NCI-H460 (cell line): ENCODE measurements around the gene DPH1. TPM values are rescaled to one million over a fixed set of nuclear protein-coding genes. Genes with fewer than 3 reads are reported as not detected.
"Not testable (repeated sequence)": the region's sequence is repeated elsewhere in the genome, so short reads cannot be mapped to it uniquely, and the experiment has no call there.

Experiments used
- DNase-seq: peaks from one replicate; pipeline ENCODE4 v3.0.0-alpha.2; 2016; ENCODE audit warnings: low read depth; ENCODE audit errors: extremely low read depth
- polyA plus RNA-seq: library from polyadenylated mRNA; depleted of rRNA; stranded (reverse); fragments of >200 nt; gene quantifications from 2 replicates; pipeline ENCODE4 v1.2.3, GENCODE V29; 2014; cell fraction: nucleus; rRNA removed
- total RNA-seq: library from RNA; depleted of rRNA; stranded (reverse); fragments of >200 nt; shearing (Covaris generic); gene quantifications from 2 replicates; pipeline ENCODE4 v1.2.3, GENCODE V29; 2014; rRNA removed

Gene DPH1
- total RNA-seq, result 33.7 and 34.5 TPM in 2 replicates
- polyA plus RNA-seq, result 84.2 and 92.7 TPM in 2 replicates

DNA sequence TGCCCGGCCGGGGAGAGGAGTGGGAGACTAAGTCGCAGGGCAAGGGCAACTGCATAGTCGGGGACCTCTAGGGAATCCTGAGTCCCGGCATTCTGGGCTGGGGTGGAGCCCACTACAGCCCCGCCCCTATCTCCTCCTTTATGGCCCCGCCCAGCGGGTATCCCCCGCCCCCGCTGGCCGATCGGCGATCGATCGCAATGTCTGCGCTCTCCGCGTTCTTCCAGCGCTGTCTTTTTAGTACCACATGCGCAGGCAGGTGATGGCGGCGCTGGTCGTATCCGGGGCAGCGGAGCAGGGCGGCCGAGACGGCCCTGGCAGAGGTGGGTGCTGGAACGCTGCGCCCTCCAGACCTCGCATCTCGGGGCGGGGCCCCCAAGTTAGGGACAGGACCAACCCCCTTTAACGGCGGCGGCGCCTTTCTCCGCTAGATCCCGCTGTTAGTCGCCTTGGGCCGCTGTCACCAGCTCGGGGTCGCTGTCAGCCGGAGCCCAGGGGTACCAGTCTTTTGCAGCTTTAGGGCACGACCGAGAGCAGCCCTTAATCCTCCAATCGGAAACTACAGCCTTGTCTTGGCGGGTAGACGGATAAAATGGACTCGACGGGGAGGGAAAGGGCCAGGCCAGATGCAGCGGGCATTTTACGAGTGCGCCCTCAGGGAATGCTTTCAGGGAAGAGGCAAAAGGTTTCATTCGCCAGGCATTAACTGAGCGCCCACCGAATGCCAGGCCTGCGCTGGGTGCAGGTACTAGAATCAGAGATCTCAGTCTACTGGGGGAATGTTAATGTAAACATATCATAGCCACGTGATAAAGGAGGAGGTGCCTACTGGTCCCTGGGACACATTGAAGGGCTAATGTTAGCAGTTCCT, at the start of gene DPH1:
TSS of gene DPH1 (plus strand) at position 243 of the 868 bp plus-strand sequence. CDS start at position 260, 17 bp downstream.
- peak; percentile 85 for DNase-seq

DNA sequence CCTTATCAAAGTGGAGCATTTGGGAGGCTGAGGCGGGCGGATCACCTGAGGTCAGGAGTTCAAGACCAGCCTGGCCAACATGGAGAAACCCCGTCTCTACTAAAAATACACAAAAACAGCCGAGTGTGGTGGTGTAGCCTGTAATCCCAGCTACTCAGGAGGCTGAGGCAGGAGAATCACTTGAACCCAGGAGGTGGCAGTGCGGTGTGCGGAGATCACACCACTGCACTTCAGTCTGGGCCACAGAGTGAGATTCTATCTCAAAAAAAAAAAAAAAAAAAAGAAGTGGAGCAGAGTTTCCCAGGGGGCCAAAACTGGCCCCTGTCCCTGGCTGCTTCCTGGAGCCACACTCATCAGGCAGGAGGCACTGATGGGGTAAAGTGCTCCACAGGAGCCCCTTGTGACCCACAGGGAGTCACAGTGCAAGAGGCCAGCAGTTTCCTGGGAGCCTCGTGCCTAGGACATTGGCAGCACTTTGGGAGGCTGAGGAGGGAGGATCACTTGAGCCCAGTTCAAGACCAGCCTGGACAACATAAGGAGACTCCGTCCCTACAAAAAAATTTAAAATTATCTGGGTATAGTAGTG, 49.2 kb upstream of the DPH1 start:
- DNase-seq, result no peak

DNA sequence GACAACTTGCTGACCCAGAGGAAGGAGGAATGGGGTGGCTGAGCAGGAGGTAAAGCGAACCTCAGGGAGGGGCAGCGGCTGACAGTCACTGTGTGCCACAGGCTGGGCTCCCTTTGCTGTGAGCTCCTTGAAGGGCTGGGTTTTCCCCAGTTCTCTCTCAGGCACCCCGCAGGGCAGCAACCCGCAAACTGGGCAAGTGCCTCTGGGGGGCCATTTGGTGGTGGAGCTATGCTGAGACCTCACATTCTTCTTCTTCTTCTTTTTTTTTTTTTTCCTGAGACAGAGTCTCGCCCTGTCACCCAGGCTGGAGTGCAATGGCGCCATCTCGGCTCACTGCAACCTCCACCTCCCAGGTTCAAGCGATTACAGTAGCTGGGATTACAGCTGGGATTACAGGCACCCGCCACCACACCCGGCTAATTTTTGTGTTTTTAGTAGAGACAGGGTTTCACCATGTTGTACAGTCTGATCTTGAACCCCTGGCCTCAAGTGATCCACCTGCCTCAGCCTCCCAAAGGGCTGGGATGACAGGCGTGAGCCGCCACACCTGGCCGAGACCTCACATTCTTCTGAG, 47.1 kb upstream of the DPH1 start:
- DNase-seq, result not testable (repeated sequence)

DNA sequence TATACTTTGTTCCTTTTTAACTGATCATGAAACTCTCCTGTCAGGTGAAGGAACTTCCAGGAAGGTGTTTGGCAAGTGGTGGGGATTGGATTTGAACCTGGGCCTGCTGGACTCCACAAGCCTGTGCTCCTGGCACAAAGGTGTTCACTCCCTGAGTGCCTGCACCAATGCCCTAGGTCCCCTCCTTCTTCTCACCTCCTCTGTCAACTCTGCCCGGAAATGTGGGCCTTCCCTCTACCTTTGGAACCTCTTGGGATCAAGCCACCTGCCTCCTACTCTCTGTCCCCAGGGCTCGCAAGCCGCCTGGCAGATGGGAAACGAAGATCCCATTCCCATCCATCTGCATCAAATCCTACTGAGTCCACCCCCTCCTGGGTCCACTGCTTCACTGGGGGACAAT, 44.9 kb upstream of the DPH1 start:
- DNase-seq, result no peak

DNA sequence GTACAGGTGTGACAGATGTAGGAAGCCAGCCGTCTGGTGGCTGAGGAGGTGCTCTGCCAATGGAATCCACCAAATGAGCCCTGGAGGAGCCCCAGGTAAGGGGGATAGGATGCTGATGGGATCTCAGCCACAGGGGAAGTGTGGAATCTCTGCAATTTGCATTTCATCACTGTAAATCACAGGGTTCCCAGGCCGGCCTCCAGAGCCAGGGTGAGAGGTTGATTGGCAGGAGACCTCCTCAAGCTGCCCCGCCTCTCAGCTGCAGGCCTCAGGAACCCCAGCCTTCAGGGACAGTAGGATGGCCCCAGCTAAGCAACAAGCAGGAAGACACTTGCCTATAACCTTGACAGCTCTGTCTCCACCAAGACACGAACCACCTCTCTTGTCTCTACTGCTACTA, 44.3 kb upstream of the DPH1 start:
- DNase-seq, result no peak

DNA sequence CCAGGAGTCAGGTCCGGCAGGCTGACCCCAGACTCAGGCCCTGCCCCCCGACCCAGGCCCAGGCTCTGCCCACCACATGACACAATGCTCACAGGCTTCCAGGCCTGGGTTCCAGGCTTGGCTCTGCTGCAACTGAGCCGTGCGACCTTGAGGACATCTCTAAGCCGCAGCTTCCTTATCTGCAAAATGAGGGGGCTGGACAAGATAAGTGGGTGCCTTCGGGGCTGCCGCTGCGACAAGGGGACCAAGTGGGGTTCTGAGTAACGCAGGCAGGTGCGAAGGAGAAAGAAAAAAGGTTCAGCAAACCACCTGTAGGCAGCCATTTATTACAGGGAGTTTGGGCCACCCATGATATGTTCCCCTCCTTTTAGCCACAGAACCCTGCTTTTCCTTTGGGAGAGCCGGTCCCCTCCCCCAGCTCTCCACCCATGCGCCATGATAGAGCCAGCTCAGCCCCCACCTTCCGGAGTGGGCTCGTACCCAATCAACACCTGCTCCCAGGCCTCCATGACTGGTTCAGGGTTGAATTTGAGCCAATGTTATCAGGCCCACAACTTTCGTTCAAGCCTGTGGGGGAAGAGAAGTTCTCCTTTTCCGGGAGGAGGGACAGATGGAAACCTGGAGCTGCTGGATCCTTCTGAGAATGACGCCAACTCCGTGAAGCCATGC, 43.0 kb upstream of the DPH1 start:
- DNase-seq, result no peak

DNA sequence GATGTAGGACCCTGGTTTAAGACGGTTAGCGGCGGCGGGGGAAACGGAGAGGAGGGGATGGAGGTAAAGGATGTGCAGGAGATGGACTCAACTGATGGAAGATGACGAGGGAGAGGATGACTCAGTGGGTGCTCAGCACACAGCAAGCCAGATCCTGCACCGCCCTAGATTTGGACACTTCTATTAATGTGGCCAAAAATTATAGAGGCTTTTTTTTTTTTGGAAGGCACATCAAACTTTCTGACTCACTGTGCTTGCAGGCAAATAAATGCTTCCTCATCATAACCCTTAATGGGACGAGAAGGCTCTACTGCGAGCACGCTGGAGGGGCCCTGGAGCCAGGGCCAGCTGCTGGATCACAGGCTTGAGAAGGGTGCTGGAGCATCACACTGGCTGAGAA, 40.8 kb upstream of the DPH1 start:
- DNase-seq, result no peak

DNA sequence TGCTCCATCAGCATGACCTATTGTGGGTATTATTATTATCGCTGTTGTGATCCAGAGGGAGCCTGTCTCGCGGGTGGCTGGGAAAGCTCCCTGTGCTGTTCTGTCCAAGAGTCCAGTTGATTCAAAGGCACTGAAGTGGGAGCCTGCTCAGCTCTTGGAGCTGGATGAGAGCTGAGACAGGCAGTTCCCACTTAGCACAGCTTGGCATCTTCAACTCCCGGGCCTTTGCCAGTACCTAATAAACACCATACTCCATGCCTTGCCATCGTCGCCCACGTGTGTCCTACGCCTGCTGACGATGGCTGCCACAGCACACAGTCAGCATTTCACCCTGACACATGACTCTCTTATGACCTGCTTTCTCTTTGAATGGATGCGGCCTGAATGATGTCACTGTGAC, 37.4 kb upstream of the DPH1 start:
- no peak for DNase-seq

DNA sequence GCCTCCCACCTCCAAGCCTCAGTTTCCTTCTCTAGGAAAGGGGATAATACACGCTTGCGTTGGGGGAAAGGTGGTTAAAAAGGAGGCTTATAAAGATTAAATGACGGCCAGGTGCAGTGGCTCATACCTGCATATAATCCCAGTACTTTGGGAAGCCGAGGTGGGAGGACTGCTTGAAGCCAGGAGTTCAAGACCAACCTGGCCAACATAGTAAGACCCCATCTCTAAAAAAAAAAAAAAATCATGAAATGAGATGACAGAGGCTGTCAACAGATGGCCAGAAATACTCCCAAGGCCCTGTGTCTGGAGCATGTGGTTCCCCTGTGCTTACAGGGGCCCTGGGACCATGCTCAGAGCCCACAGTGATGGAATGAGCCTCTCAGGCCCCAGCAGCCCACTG, 35.2 kb upstream of the DPH1 start:
- DNase-seq, result no peak

DNA sequence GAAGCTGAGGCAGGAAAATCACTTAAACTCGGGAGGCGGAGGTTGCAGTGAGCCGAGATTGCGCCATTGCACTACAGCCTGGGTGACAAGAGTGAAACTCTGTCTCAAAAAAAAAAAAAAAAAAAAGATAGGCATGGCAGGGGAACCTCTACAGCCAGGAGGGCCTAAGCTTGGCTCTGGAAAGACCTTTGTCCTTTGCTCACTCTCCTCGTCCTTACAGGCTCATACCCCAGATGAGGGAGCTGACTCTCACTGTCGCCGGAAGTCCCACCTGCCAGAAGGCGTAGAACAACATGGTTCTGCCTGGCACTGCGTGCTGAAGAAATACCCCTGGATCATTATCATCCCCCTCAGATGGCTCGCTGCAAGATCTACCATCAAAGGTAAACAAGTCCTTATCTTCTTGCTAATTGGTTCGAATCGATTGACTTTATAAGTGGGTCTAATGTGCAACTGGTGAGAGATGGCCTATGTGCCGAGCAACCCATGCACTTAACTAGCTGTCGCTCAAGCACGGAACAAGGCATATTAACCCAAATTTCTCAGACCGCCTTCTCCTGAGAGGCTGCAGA, 34.5 kb upstream of the DPH1 start:
- DNase-seq, result no peak

DNA sequence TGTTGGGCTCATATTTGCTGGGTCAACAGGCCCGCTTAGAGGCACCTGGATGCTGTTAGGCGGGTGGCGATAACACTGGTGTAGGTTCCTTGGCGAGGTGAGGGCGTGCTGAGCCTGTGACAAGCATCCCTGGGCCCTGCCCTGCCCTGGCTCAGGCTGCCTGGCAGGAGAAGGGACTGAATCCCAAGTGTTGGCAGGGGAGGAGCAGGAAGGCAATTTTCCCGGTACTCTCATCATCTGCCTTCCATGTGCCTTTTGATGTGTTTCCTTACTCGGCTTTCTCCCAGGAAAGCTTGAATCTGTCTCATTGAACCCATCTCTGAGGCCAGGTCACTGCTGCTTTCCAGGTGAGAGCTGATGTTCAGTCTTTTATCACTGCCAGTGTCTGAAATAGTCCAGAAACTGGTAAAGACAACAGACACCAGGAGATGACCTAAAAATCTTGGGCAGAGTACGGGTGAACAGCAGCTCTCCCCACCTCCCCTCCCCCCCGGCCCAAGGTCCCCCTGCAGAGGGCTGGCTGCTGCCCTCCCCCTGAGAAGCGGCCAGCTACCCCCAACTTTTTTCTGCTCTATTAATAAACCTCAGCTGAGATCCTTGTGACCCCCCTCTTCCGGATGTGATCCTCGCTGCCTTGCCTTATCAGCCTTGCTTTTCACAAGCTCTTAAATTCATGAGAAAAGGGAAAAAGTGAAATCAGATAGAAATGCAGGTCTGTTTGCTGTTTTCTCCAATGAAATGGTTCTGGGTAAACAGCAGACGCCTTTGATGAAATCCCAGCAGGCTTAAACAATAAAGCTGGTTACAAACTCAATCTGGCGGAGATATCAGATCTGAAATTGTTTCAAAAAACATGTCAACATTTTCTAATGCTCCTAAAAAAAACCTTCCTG, 33.8 kb upstream of the DPH1 start:
- DNase-seq, result no peak

DNA sequence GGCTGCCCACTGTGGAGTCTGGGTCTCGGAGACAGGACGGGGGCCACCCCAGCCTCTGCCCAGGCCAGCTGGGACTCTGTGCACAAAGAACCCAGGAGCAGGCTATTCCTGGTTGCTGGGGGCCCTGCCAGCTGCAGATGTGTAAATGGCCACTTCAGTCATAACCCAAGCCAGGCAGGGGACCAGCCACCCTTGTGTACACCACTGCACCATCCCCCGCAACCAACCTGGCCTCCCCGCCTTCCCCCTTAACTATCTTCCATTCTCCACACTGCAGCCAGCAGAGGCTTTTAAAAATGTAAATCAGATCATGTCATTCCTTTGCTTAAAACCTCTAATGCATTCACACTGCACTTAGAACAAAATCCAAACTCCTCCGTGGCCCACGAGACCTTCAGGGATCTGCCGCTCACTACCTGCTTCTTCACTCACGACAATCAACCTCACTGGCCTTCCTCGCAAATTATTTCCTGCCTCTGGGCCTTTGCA, 33.1 kb upstream of the DPH1 start:
- no peak for DNase-seq

DNA sequence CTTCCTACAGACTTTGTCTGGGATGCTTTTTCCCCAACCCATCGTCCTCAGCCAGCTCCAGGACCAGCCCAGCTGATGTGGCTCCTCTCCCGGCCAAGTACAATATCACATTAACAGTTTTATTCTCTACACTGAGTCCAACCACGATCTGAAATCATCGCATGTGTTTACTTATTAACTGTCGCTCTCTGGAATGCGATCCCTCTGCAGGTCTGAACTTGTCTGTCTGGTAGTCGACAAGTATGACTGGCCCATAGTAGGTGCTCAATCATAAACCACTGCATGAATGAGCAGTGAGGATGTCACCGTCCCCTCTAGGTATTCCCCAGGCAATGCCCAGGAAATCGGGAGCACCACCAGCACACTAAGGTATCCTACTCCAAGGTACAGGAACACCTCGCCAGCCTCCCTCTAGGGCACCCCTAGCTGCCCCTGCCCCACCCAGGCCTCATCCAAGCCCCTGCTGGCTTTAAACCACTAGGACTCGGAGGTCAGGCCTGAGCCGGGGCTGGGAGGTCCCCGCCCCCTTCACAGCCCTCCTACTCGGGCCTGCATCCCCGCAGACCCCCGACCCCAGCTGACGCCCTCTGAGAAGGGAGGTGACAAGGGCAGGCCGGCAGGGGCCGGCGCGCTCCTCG, 32.5 kb upstream of the DPH1 start:
- DNase-seq, result no peak

DNA sequence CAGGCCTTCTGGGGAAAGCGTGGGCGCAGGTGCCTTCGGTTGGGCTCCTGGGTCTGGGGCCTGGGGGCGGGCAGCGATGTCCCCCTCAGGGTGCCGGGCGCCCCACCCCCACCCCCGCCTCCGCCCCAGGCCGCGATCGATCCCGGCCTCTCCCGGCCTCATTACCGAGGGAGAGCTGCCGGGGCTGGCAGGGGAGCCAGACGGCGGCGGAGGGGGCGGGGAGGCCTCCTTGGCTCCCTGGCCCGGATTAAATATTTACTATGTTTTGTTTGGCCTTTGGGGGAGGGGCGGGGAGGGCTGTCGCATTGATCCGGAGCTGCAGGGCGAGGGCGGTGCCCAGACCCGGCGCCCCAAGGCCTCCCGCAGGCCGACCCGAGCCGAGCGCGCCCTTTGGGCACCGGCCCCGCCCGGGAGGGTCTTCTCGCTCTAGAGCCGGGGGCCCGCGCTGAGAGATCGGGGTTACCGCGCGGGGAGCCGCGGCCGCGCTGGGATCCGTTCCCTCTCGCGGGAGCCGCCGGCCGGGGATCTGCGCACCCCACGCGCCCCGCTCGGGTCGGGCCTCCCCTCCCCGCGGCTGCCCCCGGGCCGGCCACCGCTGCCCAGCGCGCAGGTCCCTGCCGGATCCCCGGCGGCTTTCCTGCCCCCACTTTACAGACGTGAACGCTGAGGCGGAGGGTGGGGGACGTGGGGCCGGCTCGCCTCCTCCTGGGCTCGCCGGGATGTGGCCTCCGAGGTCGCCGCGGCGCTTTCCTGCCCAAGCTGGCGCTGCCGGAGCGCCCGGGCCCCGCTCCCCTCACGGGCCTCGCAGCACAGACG, 31.8 kb upstream of the DPH1 start:
- DNase-seq, result no peak

DNA sequence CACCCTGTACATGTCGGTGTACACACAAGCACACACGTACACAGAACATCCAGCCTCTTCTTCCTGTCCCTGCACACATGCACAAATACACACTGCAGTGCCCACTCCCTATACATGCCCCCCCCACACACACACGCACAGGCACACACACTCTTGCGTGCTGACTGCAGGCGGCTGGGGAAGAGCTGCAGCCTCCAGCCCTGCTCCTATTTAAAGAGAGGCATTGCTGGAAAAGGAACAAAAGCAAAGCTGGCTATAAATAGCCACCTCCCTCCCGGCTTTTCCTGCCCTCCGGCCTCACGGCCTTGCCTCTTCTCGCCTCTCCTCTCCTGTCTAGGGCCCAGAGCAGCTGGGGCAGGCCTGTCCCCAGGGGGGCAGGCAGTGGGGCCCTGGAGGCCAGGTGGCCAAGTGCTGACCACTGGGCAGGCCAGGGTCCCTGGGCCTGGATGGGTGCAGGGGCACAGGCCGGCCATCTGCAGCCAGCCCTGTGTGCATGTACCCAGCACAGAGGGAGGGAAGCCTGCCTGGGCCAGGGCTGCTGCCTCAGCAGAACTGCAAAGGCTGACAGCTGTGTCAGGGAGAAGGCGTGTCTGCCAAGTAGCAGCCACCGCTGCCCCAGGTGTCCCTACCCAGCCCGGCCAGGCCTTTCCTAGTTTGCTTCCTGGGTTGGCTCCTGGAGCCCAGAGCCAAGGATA, 30.2 kb upstream of the DPH1 start:
- no peak for DNase-seq

DNA sequence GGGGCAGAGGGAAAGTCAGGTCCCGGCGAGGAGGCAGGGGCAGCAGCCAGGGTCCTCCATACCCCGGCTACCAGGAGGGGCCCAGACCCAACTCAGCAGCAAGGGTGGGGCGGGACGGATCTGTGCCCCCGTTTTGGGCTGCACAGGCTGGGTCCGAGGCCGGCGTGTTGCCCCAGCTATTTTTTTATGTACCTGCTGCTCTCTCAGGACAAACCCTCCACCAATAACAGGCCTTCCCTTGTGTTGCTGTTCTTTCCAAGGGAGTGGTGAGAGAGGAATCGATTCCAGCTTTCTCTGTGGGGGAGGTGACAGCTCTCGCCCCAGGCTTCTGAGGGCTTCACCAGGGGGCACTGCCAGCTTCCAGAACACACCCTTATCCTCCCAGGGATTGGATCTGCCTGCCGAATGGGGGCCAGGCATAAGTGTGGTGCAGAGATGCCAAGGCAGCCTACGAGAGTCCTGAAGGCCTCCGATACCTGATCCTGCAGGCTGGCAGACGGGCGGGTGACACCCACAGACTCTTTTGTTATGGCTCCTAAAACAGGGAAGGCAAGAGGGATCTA, 27.1 kb upstream of the DPH1 start:
- DNase-seq, result no peak

DNA sequence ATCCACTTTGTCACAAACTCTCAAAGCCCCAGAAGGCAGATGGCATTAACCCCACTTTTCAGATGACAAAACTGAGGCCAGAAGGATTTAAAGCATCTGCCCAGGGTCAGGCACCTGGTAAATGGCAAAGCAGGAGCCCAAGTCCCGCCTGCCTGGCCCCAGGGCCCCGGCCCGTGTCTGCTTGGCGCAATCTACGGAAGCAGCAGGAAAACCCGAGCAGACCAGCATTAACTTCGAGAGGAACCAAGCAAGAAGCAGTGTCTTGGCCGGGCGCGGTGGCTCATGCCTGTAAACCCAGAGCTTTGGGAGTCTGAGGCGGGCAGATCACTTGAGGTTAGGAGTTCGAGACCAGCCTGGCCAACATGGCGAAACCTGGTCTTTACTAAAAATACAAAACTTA, 26.4 kb upstream of the DPH1 start:
- no peak for DNase-seq
